ENCODE measurements around the gene BTF3L4. TPM values are rescaled to one million over a fixed set of nuclear protein-coding genes. Genes with fewer than 3 reads are reported as not detected.
A peak's percentile ranks its signal among the peaks of the same experiment; 100 is the strongest.
"Not testable (repeated sequence)": the region's sequence is repeated elsewhere in the genome, so short reads cannot be mapped to it uniquely, and the experiment has no call there.

The BTF3L4 gene
- total RNA-seq = 13.5 TPM

DNA sequence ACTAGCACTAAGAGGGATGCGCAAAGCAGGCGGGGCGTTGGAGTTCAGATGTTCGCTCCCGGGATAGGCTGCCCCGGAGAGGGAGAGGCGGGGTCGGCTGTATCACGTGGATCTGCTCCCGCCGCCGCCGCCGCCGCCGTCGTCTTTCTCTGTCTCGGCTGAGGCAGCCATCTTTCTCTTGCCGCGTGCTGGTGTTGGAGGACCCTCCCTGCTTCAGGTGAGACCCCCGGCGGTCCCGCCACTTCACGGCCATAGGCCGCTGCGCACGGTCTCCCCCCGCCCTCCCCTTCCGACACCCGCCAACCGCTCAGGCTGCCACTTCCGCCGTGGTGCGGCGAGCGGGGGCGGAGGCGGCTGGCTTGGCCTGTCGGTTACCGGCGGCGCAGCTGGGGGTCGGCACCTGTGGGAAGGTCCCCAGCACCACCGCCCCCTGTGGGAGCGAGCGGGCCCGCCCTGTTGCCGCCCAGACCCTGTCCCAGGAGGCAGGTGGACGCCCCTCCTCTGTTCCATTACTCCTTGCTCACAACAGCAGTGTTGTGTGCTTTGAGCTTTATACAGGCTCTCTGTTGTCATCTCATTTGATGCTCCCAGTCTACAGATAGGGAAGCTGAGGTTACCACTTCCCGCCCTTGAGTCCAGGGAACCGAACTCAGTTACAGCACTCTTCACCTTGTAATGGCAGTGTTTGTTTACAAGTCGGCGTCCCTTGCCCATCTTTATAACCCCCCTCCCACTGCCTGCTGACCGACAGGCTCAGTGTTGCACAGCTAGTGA, at the start of gene BTF3L4:
Gene BTF3L4, plus strand, starts transcription at position 133 of the 774 bp plus-strand sequence. CDS start 3,553 bp downstream, outside the sequence.
- DNase-seq (ENCODE audit: low spot score) (peak; percentile 95), ATAC-seq (peak; percentile 90)

- ATAC-seq (no peak), DNase-seq (ENCODE audit: low spot score) (no peak)
Observed at GRCh38 chr1:52007215-52008002, 48.7 kb upstream of the BTF3L4 start.

DNA sequence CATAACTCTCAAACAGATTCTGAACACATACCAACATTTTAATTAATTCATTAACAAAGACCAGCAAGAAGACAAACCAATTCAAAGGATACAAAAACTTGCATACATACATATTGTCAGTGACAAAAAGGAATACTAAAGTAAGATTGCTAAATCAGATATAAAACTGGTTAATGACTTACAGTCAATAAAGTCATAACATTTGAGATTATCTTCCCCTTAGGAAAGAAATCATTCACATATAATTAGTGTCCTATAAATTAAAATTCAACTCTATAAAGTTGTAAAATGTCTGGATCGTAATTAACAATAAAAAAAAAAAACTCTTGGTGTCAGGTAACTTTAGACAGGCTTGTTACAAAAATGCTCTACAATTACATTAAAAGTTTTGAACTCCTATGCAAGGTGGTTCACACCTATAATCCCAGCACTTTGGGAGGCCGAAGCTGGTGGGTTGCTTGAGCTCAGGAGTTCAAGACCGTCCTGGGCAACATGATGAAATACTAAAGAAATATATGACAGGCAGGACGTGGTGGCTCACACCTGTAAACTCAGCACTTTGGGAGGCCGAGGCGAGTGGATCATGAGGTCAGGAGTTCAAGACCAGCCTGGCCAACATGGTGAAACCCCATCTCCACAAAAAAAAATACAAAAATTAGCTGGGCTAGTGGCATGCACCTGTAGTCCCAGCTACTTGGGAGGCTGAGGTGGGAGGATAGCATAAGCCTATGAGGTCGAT, 47.9 kb upstream of the BTF3L4 start:
- ATAC-seq (no peak), DNase-seq (ENCODE audit: low spot score) (no peak)

DNA sequence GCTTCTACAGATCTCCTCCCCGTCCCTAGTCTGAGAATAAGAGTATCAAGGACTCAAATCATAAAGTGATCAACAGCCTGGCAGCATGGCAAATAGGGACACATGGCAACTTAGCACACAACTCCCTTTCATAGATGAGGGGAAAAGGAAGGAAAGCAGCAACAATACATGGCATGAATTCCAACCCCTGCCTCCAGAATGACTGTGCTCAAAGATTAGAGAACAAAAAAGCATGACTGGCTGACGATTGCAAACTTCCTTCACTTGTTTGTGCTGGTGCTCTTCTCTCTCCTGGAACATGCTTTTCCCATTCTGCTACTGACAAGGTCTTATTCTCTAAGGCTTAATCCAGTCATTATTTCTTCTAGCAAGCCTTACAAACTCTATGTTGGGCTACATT, 34.0 kb upstream of the BTF3L4 start:
- DNase-seq (ENCODE audit: low spot score) (no peak), ATAC-seq (no peak)

- no peak for DNase-seq (ENCODE audit: low spot score)
- ATAC-seq = no peak
Observed at GRCh38 chr1:52026278-52026677, 29.8 kb upstream of the BTF3L4 start.

GRCh38 chr1:52028328-52028727, 27.8 kb upstream of the BTF3L4 start:
- peak; percentile 65 for ATAC-seq
- no peak for DNase-seq (ENCODE audit: low spot score)

DNA sequence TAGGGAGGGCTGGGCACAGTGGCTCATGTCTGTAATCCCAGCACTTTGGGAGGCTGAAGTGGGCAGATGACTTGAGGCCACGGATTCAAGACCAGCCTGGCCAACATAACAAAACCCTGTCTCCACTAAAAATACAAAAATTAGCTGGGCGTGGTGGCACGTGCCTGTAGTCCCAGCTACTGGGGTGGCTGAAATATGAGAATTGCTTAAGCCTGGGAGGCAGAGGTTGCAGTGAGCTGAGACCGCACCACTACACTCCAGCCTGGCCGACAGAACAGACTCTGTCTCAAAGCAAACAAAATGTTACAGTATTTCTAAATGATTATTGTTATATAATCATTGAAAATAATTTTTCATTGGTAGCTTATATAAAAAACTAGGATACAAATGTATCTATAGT, 27.3 kb upstream of the BTF3L4 start:
- ATAC-seq = peak; percentile 50
- peak; percentile 56 for DNase-seq (ENCODE audit: low spot score)

- ATAC-seq (no peak), DNase-seq (ENCODE audit: low spot score) (no peak)
Observed at GRCh38 chr1:52032124-52032784, 23.8 kb upstream of the BTF3L4 start.

DNA sequence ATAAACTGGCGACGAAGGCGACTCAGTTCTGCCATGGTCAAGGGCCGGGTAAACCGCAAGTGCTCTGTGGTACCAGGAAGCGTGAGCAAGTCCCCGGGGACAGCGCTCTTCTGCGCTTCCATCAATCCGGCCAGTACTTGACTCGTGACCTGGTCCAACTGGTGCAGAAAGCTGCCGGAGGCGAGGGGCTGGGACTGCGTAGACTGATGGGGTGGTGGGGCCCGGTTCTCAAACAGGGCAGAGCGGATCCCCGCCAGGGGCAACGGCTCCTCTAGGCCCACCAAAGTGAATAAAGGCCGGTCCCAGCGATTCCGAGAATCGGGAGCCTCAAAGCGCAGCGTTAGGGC, 23.3 kb upstream of the BTF3L4 start:
- DNase-seq (ENCODE audit: low spot score) = peak; percentile 51
- peak; percentile 62 for ATAC-seq

DNA sequence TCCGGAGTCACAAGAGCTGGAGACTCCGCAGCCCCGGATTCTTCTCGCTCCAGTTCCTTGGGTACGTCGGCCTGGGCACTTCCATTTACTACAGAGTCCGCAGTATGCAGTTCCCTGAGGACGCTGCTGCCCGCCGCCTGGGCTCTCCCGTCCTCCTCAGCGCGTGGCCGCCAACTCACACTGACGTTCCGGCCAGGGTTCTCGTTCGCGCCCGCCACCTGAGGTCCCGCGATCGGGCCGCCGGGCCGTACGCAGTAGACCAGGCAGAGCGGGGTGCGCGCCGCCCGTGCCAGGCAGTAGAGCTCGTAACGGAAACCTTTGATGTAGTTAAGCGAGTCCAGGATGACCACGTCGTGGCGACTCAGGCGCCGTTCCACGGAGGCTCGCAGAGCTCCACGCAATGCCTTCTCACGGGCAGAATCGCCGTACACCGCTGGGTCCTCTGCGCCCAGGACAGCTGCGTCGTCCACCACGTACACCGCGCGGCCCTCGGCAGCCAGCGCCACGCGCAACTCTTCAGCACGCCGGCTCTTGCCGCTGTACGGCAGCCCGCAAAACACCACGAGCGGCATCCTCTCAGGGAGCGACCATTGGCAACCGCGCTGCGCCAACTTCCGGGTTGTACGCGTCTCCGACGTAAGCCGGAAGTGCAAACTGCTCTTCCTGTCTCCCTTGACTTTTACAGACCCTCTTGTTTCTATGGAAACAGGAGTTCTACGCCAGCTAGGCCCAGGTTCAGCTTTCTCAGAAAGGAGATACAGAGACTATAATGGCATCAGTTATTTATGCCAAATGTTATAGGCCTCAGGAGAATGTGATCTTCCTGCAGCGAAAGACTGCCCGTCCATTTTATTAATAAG, 22.7 kb upstream of the BTF3L4 start, which contains the start of gene KTI12:
Gene KTI12, minus strand, starts transcription at position 621 of the 860 bp plus-strand sequence. Its CDS starts 49 bp downstream, at position 572.
- peak; percentile 83 for DNase-seq (ENCODE audit: low spot score)
- peak; percentile 87 for ATAC-seq

DNA sequence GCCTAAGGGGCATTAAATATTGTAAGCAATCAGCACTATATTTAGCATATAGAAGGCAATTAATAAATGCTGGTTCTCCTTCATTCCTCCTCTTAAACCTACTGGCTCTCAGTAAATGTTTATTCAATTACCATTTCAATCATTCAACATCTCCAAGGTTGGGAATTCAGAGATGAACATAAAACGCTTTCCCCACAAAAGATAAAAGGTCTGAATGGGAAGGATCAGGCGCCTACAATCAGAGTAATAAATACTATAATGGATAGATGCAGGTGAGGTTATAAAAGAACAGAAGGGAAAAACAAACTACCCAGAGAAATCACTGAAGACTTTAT, 22.1 kb upstream of the BTF3L4 start:
- ATAC-seq = no peak
- DNase-seq (ENCODE audit: low spot score) = no peak

- DNase-seq (ENCODE audit: low spot score) (no peak), ATAC-seq (peak; percentile 19)
Observed at GRCh38 chr1:52037402-52037814, 18.7 kb upstream of the BTF3L4 start.

- ATAC-seq = no peak
- no peak for DNase-seq (ENCODE audit: low spot score)
Observed at GRCh38 chr1:52037909-52038308, 18.2 kb upstream of the BTF3L4 start.

GRCh38 chr1:52041551-52042185, 14.4 kb upstream of the BTF3L4 start:
- ATAC-seq = no peak
- no peak for DNase-seq (ENCODE audit: low spot score)

DNA sequence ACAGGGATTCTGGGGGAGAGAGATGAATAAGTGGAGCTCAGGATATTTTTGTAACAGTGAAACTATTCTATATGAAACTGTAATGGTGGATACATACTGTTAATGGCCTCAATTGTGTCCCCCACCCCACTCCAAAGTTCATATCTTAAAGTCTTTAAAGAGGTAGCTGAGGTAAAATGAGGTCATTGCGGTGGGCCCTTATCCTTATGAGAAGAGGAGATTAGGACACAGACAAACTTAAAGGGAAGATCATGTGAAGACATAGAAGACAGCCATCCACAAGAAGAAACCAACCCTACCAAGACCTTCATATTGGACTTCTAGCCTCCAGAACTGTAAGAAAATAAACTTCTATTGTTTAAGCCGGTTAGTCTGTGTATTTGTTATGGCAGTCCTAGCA, 10.9 kb upstream of the BTF3L4 start:
- no peak for DNase-seq (ENCODE audit: low spot score)
- no peak for ATAC-seq

GRCh38 chr1:52045666-52046195, 10.4 kb upstream of the BTF3L4 start:
- DNase-seq (ENCODE audit: low spot score); ATAC-seq: not testable (repeated sequence)

DNA sequence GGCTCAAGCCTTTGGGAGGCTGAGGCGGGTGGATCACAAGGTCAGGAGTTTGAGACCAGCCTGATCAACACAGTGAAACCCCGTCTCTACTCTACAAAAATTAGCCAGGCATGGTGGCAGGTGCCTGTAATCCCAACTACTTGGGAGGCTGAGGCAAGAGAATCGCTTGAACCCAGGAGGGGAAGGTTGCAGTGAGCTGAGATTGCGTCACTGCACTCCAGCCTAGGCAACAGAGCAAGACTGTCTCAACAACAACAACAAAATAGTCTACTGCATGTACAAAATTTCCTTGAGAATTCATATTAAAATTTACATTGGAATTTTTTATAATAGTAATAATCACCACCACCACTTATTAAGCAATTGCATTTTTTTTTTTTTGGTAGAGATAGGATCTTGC, 6.8 kb upstream of the BTF3L4 start:
- DNase-seq (ENCODE audit: low spot score); ATAC-seq: not testable (repeated sequence)

DNA sequence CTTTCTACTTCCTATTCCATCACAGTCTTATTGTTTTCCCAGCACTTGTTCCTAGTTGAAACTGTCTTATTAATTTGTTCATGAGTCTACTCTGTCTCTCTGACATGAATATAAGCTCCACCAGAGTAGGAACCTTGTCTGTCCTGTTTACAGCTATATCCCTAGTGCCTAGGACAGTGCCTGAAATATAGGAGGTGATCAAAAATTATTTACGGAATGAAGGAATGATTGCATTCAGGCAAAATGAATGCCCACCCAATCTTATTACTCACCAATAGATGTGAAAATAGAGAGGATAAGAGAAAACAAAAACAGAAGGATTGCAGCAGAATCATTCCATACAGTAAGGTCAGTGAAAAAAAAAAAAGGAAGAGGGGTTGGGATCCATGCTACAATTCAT, 2.2 kb upstream of the BTF3L4 start:
- ATAC-seq (no peak), DNase-seq (ENCODE audit: low spot score) (no peak)

GRCh38 chr1:52054496-52055065, 1.5 kb upstream of the BTF3L4 start:
- ATAC-seq = no peak
- DNase-seq (ENCODE audit: low spot score) = no peak

All from left lobe of liver (tissue), 2 donors.